HG02973 (cell line): ENCODE measurements around the gene CD226.
"Not testable (repeated sequence)": the region's sequence is repeated elsewhere in the genome, so short reads cannot be mapped to it uniquely, and the experiment has no call there.

Source experiments
- ATAC-seq: cut with Tn5 transposase; IDR thresholded peaks from one replicate; pipeline ENCODE4 v1.9.1; 2021; ENCODE audit warnings: moderate library complexity; ENCODE audit not compliant: unreplicated experiment

The CD226 gene

GRCh38 chr18:69916412-69916811 is 31.3 kb downstream of the CD226 start:
- no peak for ATAC-seq

- no peak for ATAC-seq
Measured at GRCh38 chr18:69908838-69909237, 38.8 kb downstream of the CD226 start.

DNA sequence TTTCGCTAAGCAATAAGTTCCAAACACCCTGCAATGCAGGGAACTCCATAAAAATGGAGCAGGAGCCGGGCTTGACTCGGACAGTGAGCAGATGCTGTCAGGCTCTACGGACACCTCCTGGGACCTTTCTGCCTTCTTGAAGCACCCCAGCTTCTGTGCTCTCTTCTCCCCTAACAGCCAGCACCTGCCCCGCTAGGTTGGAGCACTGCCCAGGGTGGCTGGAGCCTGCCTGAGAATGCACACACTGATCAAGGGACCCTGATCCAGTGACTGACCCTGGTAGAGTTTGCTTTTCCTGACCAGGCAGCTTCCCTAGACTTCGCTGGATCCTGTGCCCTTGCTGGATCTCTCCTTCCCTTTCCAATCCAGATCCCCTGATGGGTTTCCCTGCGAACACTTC is 40.9 kb downstream of the CD226 start:
- no peak for ATAC-seq

DNA sequence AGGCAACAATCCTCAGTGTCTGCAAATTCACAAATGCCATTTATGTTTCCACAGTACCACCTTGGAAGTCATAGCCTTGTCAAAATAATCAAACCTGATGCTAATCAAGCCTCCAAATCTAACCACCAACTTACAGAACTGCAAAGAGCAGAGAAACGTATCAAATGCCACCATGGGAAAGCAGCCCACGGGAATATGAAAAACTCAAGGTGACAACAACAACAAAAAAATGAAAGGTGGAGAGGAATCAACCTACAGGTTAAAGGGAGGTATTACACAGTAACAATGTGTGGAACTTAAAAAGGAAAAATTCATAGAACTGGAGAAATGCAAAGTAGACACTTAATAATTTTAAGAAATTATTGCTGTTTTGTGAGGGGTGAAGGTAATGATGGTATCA is 46.7 kb downstream of the CD226 start:
- ATAC-seq: no peak

GRCh38 chr18:69899154-69899923 is 48.3 kb downstream of the CD226 start:
- ATAC-seq: not testable (repeated sequence)

GRCh38 chr18:69898241-69898861 is 49.3 kb downstream of the CD226 start:
- peak; percentile 33 for ATAC-seq

- peak; percentile 55 for ATAC-seq
Measured at GRCh38 chr18:69897397-69898108, 50.1 kb downstream of the CD226 start.

- no peak for ATAC-seq
Measured at GRCh38 chr18:69895066-69896047, 52.3 kb downstream of the CD226 start.

DNA sequence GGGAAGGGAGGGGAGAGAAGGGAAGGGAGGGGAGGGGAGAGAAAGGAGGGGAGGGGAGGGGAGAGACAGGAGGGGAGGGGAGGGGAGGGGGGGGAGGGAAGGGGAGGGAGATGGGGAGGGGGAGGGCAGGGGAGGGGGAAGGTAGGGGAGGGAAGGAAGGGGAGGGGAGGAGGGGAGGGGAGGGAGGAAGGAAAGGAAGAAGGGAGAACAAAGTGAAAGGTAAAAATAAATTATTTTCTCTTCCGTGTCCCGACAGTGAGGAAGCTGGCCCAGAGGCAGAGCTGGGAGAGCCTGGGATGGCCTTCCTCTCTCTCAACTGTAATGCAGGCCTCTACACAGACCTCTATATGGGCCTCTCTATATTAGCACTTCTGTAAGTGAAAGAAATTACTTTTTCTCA is 53.2 kb downstream of the CD226 start:
- no peak for ATAC-seq

- ATAC-seq: no peak
Measured at GRCh38 chr18:69890558-69890957, 57.1 kb downstream of the CD226 start.

- ATAC-seq: peak; percentile 26
Measured at GRCh38 chr18:69889009-69889408, 58.7 kb downstream of the CD226 start.

- ATAC-seq: no peak
Measured at GRCh38 chr18:69887256-69887655, 60.4 kb downstream of the CD226 start.

- ATAC-seq: peak; percentile 79
Measured at GRCh38 chr18:69885841-69886531, 61.7 kb downstream of the CD226 start.

GRCh38 chr18:69885355-69885754 is 62.3 kb downstream of the CD226 start:
- no peak for ATAC-seq

GRCh38 chr18:69883781-69884180 is 63.9 kb downstream of the CD226 start:
- no peak for ATAC-seq

- peak; percentile 33 for ATAC-seq
Measured at GRCh38 chr18:69882965-69883668, 64.6 kb downstream of the CD226 start.

DNA sequence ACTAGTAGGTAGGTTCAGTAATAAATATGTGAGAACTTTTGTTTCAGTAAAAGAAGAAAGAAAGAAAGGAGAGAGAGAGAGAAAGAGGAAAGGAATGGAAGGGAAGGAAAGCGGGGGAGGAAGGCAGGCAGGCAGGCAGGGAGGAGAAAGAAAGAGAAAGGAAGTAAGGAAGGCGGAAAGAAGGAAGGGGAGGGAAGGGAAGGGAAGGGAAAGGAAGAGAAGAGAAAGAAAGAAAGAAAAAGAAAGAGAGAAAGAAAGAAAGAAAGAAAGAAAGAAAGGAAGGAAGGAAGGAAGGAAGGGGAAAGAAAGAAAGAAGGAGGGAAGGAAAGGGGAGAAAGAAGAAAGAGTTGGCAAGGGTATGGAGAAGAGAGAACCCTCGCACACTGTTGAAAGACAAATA is 67.6 kb downstream of the CD226 start:
- ATAC-seq: no peak

DNA sequence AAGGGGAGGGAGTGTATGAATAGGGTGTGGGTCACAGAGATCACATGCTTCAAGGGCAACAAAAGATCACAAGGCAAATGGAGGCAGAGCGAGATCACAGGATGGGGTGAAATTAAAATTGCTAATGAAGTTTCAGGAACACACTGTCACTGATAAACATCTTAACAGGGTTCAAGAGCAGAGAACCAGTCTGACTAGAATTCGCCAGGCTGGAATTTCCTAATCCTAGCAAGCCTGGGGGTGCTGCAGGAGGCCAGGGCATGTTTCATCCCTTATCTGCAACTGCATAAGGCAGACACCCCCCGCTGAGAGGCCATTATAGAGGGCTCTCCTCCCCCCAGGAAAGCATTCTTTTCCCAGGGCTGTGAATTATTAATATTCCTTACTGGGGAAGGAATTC is 68.6 kb downstream of the CD226 start:
- ATAC-seq: not testable (repeated sequence)

DNA sequence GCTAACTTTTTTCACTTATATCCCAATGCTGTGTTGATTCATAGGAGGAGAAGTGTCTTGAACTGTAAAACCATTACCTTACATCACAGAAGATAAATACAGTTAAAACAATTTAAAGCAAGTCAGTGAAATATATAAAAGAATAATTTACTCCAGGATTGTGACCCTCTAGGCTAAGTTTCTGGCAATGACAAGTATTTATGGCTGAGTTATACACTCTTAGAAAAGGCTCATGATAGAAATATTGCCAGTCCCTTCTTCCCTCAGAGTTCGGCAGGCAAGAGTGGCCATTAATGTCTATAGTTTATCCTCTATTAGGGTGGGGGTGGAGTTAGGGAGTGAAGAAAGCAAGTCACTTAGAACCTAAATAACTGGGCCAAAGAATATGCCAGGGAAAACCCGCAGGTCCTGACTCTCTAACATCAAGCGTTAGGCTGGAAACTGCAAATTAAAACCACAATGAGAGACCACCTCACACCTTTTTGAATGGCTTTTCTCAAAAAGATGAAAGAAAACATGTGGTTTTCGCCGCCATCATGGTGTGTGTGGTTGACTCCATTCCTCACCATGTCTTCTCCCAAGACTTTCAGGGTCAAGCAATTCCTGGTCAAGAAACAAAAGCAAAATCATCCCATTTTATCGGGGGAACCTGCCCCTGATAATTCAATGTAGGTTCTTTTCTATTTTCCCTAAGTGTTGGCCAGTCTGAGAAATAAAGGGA is 69.3 kb downstream of the CD226 start:
- ATAC-seq: no peak
